ENCODE measurements around the gene CCDC33.

CCDC33 gene

GRCh38 chr15:74208901-74209559, 27.1 kb upstream of the CCDC33 start:
- no peak for DNase-seq (ENCODE audit: low read depth)

- DNase-seq (ENCODE audit: low read depth): no peak
Observed at GRCh38 chr15:74209560-74209958, 26.6 kb upstream of the CCDC33 start.

- no peak for DNase-seq (ENCODE audit: low read depth)
Observed at GRCh38 chr15:74209997-74210671, 26.0 kb upstream of the CCDC33 start.

- no peak for DNase-seq (ENCODE audit: low read depth)
Observed at GRCh38 chr15:74210729-74211128, 25.4 kb upstream of the CCDC33 start.

GRCh38 chr15:74211656-74212055, 24.5 kb upstream of the CCDC33 start:
- no peak for DNase-seq (ENCODE audit: low read depth)

GRCh38 chr15:74212494-74212893, 23.6 kb upstream of the CCDC33 start:
- no peak for DNase-seq (ENCODE audit: low read depth)

- DNase-seq (ENCODE audit: low read depth): no peak
Observed at GRCh38 chr15:74213858-74214284, 22.3 kb upstream of the CCDC33 start.

- no peak for DNase-seq (ENCODE audit: low read depth)
Observed at GRCh38 chr15:74214324-74215021, 21.7 kb upstream of the CCDC33 start.

- DNase-seq (ENCODE audit: low read depth): no peak
Observed at GRCh38 chr15:74215958-74216357, 20.2 kb upstream of the CCDC33 start.

- DNase-seq (ENCODE audit: low read depth): no peak
Observed at GRCh38 chr15:74216949-74217348, 19.2 kb upstream of the CCDC33 start.

- DNase-seq (ENCODE audit: low read depth): no peak
Observed at GRCh38 chr15:74217907-74218885, 17.9 kb upstream of the CCDC33 start.

- DNase-seq (ENCODE audit: low read depth): no peak
Observed at GRCh38 chr15:74220475-74221248, 15.5 kb upstream of the CCDC33 start.

GRCh38 chr15:74221399-74222239, 14.5 kb upstream of the CCDC33 start:
- DNase-seq (ENCODE audit: low read depth): no peak

GRCh38 chr15:74222240-74223119, 13.6 kb upstream of the CCDC33 start:
- no peak for DNase-seq (ENCODE audit: low read depth)

GRCh38 chr15:74225928-74226327, 10.2 kb upstream of the CCDC33 start:
- no peak for DNase-seq (ENCODE audit: low read depth)

GRCh38 chr15:74226761-74227540, 9.2 kb upstream of the CCDC33 start:
- no peak for DNase-seq (ENCODE audit: low read depth)

- DNase-seq (ENCODE audit: low read depth): no peak
Observed at GRCh38 chr15:74227968-74228722, 8.0 kb upstream of the CCDC33 start.

- no peak for DNase-seq (ENCODE audit: low read depth)
Observed at GRCh38 chr15:74228723-74229081, 7.4 kb upstream of the CCDC33 start.
